B cell (primary cell): Measurements from ENCODE around the gene PRCC. TPM values are rescaled to one million over a fixed set of nuclear protein-coding genes. Genes with fewer than 3 reads are reported as not detected.

Experiments
- ATAC-seq: fragments of 200-7000 bp; cut with Tn5 transposase; one replicate; pipeline ENCODE4 v1.10.0; 2021; ENCODE audit warnings: low read depth, mild to moderate bottlenecking, moderate number of reproducible peaks, moderate library complexity
- CTCF ChIA-PET: fragments of 350-600 bp; sonication (Branson Sonifier 250); formaldehyde crosslinking; loops from one replicate; lab custom pipeline; 2021; ENCODE audit warnings: antibody characterized with exemption, inconsistent platforms; lab: Charles Lee
- POLR2A ChIA-PET: fragments of 350-600 bp; sonication (Branson Sonifier 250); formaldehyde crosslinking; loops from one replicate; lab custom pipeline; 2021; ENCODE audit warnings: antibody characterized with exemption; lab: Charles Lee
- DNase-seq: peaks from one replicate; pipeline ENCODE4 v3.0.0; 2013
- H2AFZ ChIP-seq: 2 replicates; pipeline ENCODE4 v1.6.1; 2012; ENCODE audit warnings: mild to moderate bottlenecking, low read depth, low read length; ENCODE audit not compliant: insufficient read depth, poor library complexity, severe bottlenecking
- H3K27ac ChIP-seq, 2 donors: 1 replicate in 1 of 2; 2 replicates in 1 of 2; pipeline ENCODE4 v1.5.1; 2012 to 2013; ENCODE audit warnings: low read length in 2 of 2, mild to moderate bottlenecking in 2 of 2, moderate library complexity in 1 of 2
- H3K27me3 ChIP-seq, 4 experiments: fragments of 200-600 bp in 1 of 4; sonication (generic) in 1 of 4; replicated peaks in 1 of 4; 1 replicate in 2 of 4; 2 replicates in 2 of 4; pipeline versions ENCODE4 v1.6.1 to v1.7.0; 2013 to 2016; ENCODE audit warnings: low read length in 3 of 4, mild to moderate bottlenecking in 2 of 4, mixed read lengths in 1 of 4, moderate library complexity in 1 of 4; ENCODE audit not compliant: insufficient read depth in 4 of 4, control insufficient read depth in 3 of 4; ENCODE audit errors: control extremely low read depth in 1 of 4
- H3K36me3 ChIP-seq, 2 experiments: replicated peaks in 1 of 2; 1 replicate in 1 of 2; 2 replicates in 1 of 2; pipeline versions ENCODE4 v1.6.1 to v1.7.1; 2013; ENCODE audit warnings: low read length in 1 of 2; ENCODE audit not compliant: insufficient read depth in 2 of 2, control insufficient read depth in 1 of 2; ENCODE audit errors: control extremely low read depth in 1 of 2, extremely low read depth in 1 of 2
- H3K4me1 ChIP-seq, 2 donors: fragments of 200-600 bp in 1 of 2; sonication (generic) in 1 of 2; 1 replicate in 1 of 2; 2 replicates in 1 of 2; pipeline versions ENCODE4 v1.5.1 to v1.6.1; 2013 to 2017; ENCODE audit warnings: low read length in 2 of 2; ENCODE audit not compliant: control insufficient read depth in 2 of 2, insufficient read depth in 2 of 2
- H3K4me2 ChIP-seq: replicated peaks from 2 replicates; pipeline ENCODE3; 2012; ENCODE audit warnings: mild to moderate bottlenecking, low read depth, low read length; ENCODE audit not compliant: poor library complexity, severe bottlenecking
- H3K4me3 ChIP-seq, 5 experiments: fragments of 200-600 bp in 1 of 5; sonication (generic) in 1 of 5; 1 replicate in 3 of 5; 2 replicates in 2 of 5; pipeline versions ENCODE4 v1.5.1 to v1.7.0; 2011 to 2016; ENCODE audit warnings: low read length in 4 of 5, mild to moderate bottlenecking in 4 of 5, low read depth in 2 of 5, control low read depth in 1 of 5, moderate library complexity in 1 of 5; ENCODE audit not compliant: insufficient read depth in 1 of 5; ENCODE audit errors: control extremely low read depth in 1 of 5, extremely low read depth in 1 of 5
- H3K79me2 ChIP-seq: fragments of 200-600 bp; sonication (generic); one replicate; pipeline ENCODE4 v1.6.0; 2016; ENCODE audit warnings: low read length; ENCODE audit not compliant: control insufficient read depth, insufficient read depth
- H3K9ac ChIP-seq: fragments of 200-600 bp; sonication (generic); 2 replicates; pipeline ENCODE4 v1.6.1; 2017; ENCODE audit warnings: mild to moderate bottlenecking, low read length, moderate library complexity
- H3K9me3 ChIP-seq, 3 donors: one replicate each; pipeline versions ENCODE4 v1.6.1 to v1.7.1; 2013; ENCODE audit warnings: low read length in 2 of 3; ENCODE audit not compliant: control insufficient read depth in 2 of 3, insufficient read depth in 1 of 3; ENCODE audit errors: control extremely low read depth in 1 of 3
- H4K20me1 ChIP-seq: 2 replicates; pipeline ENCODE4 v1.6.0; 2012; ENCODE audit warnings: mild to moderate bottlenecking, low read length; ENCODE audit not compliant: insufficient read depth, control insufficient read depth, poor library complexity, severe bottlenecking
- H3K27ac Mint-ChIP-seq: one replicate; pipeline ENCODE4 v1.8.0; 2021; ENCODE audit warnings: mixed read lengths
- H3K27me3 Mint-ChIP-seq: one replicate; pipeline ENCODE4 v1.8.0; 2021; ENCODE audit warnings: mixed read lengths
- H3K4me1 Mint-ChIP-seq: one replicate; pipeline ENCODE4 v1.8.0; 2021; ENCODE audit warnings: mixed read lengths
- H3K4me3 Mint-ChIP-seq: one replicate; pipeline ENCODE4 v1.8.0; 2021; ENCODE audit warnings: mixed read lengths
- H3K9me3 Mint-ChIP-seq: one replicate; pipeline ENCODE4 v1.8.0; 2022; ENCODE audit warnings: mixed read lengths; ENCODE audit not compliant: insufficient read depth
- CTCF ChIP-seq: fragments of 200-600 bp; IDR thresholded peaks from one replicate; pipeline ENCODE4 v1.8.0; 2022; ENCODE audit warnings: antibody characterized with exemption, mild to moderate bottlenecking
- EZH2 ChIP-seq: IDR thresholded peaks from 2 replicates; pipeline ENCODE4 v1.6.1; 2012; ENCODE audit warnings: borderline replicate concordance, low read depth, mild to moderate bottlenecking, moderate library complexity, low read length; ENCODE audit not compliant: insufficient read depth, poor library complexity, severe bottlenecking
- WGBS: methylation state at CpG from one replicate; pipeline ENCODE4 v1.1.5; 2013; ENCODE audit warnings: missing lambda C conversion rate; ENCODE audit not compliant: insufficient coverage; 5-methylcytosine and 5-hydroxymethylcytosine counted together
- intact Hi-C: fragments of 100-400 bp; cut with micrococcal nuclease; formaldehyde crosslinking; loops from one replicate; pipeline ENCODE4 v1.10.0; 2022
- polyA plus RNA-seq: library from polyadenylated mRNA; depleted of rRNA; stranded (reverse); fragments of >200 nt; gene quantifications from 2 replicates; pipeline ENCODE4 v1.2.3, GENCODE V29; 2012
- total RNA-seq, 2 donors: library from RNA; stranded (reverse); fragments of 120-200 nt in 1 of 2; gene quantifications; 1 replicate in 1 of 2; 2 replicates in 1 of 2; pipeline versions ENCODE4 v1.2.3 to v1.2.4, GENCODE V29; 2013 to 2022

PRCC gene
- total and polyA plus RNA-seq, 2 donors (not counting 1 experiment from before 2014, with no cell fraction given): 55.7 to 83.4 TPM

DNA sequence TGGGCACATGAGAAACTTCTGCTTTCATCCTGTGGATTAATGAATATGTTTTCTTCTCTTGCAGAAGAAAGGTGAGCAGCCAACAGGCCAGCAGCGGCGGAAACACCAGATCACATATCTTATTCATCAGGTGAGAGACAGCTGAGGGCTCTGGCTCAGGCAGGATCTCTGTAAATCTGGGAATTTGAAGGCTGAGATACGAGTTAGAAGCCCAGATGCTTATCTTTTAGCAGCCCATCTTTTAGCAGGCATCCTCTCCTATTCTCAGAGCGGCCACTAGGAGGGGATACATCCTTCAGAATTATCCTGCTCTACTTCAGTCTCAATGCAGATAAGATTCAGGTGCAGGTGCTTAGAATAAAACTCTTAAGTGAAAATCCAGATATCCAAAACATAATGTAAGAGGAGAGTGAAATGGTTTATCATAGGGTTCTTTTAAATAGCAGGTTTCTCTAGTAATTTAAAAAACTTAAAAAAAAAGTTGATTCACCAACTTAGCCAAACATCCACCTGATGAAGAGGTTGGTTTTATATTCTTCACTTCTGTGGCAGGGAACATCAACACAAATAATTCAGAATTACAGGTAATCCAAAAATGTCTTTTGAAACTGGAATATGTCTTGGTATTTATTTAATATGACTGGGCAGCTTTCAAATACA, 30.0 kb downstream of the PRCC start:
- peaks cover 5% of the 10 kb centered on the region for H3K4me1 Mint-ChIP-seq

More for the DNA sequence above, 30.0 kb downstream of the PRCC start:
- WGBS: 100% methylated on average over 1 of the region's 4 CpGs
- Histone ChIP-seq H3K27me3 (no peaks in the 10 kb centered on the region), H3K4me3 (no peak overlapping the region), H3K27ac (no peak overlapping the region), H3K9ac (no peak overlapping the region), H3K4me2 (no peak overlapping the region), H2AFZ (no peak overlapping the region), H4K20me1 (peaks cover 16% of the 10 kb centered on the region), H3K36me3 (peaks cover 11 to 88% of the 10 kb centered on the region in 2 experiments), H3K79me2 (no peaks in the 10 kb centered on the region), H3K9me3 (no peaks in the 10 kb centered on the region), H3K4me1 (no peaks in the 10 kb centered on the region)
- Mint-ChIP-seq H3K9me3 (no peaks in the 10 kb centered on the region), H3K27me3 (no peaks in the 10 kb centered on the region), H3K27ac (no peak overlapping the region), H3K4me3 (no peak overlapping the region)
- POLR2A ChIA-PET: no interaction called here
- DNase-seq: peak; percentile 64
- CTCF ChIA-PET: interaction anchor here (0.8 to 5.9 kb wide), 11 partner anchors 8 to 108 kb away, joined by 3 to 45 read pairs (median 4); partner anchors contain the start of gene NTRK1
- intact Hi-C loops: loop anchor here (1.0 kb wide), 1 partner anchor 63 kb away; the partner anchor contains the start of gene NTRK1
- TF ChIP-seq EZH2 (no peak), CTCF (peak; percentile 73)
- ATAC-seq: peak; percentile 45
